Memory B cell (primary cell): ENCODE measurements around the gene TAF7L.

Experiments
- ATAC-seq: fragments of 150-1000 bp; cut with Tn5 transposase; 2 replicates; pipeline ENCODE4 v1.10.0; 2021; ENCODE audit warnings: low read depth, mild to moderate bottlenecking, moderate library complexity
- DNase-seq, 2 donors: peaks; one replicate each; pipeline ENCODE4 v3.0.0; 2022; ENCODE audit warnings: low spot score in 2 of 2
- H3K27ac Mint-ChIP-seq: one replicate; pipeline ENCODE4 v1.8.0; 2022; ENCODE audit warnings: mild to moderate bottlenecking, moderate library complexity, mixed read lengths
- H3K27me3 Mint-ChIP-seq: one replicate; pipeline ENCODE4 v1.8.0; 2022; ENCODE audit warnings: mixed read lengths
- H3K36me3 Mint-ChIP-seq: one replicate; pipeline ENCODE4 v1.8.0; 2022; ENCODE audit warnings: mild to moderate bottlenecking, mixed read lengths
- H3K4me1 Mint-ChIP-seq: one replicate; pipeline ENCODE4 v1.8.0; 2022; ENCODE audit warnings: mixed read lengths
- H3K4me3 Mint-ChIP-seq: one replicate; pipeline ENCODE4 v1.8.0; 2022; ENCODE audit warnings: mild to moderate bottlenecking, moderate library complexity, mixed read lengths
- H3K9me3 Mint-ChIP-seq: one replicate; pipeline ENCODE4 v1.8.0; 2022; ENCODE audit warnings: mixed read lengths

Gene TAF7L

DNA sequence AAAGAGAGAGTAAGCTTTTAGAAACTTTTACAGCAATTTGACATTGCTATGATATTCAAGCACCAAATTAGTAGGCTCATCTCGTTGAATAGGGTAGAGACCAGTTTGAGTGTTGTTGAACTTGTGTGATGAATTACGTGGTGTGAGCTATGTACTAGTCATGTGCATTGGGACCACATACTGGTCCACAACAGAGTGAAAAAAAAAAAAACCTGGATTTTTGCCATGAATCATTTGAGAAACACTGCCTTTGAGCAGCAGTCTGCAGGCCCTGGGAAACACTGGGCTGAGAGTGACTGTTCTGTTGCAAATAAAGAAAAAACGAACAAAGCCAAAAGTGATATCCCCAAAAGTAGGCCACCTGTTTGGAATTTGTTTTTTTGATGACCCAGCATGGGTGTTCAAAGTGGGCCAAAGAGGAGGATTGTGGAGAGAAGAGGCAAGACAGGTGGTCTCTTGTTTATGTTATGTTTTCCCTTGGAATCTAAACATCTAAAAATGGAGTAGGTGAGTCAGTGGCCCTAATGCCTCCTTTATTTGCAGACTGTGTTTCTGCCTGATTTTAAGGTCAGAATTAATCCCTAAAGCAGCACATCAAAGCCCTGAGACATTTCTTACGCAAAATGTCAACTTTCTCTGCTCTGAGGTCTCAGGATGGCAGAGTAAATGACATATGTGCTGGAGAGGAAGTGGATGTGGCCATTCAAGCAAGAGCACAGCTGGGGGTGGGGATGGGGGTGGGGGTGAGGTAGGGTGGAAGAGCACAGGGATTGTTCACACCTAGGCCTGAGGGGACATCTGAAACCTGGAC is 33.5 kb downstream of the TAF7L start:
- Mint-ChIP-seq H3K27me3 (no peaks in the 10 kb centered on the region), H3K4me1 (no peaks in the 10 kb centered on the region), H3K36me3 (no peaks in the 10 kb centered on the region), H3K9me3 (no peaks in the 10 kb centered on the region), H3K4me3 (no peak overlapping the region), H3K27ac (no peak overlapping the region)
- no peak for ATAC-seq
- DNase-seq: no peak

- ATAC-seq (no peak), DNase-seq (no peak)
- no peak overlapping the region for H3K27ac Mint-ChIP-seq
- H3K27me3 Mint-ChIP-seq: no peaks in the 10 kb centered on the region
- H3K4me3 Mint-ChIP-seq: no peak overlapping the region
- no peaks in the 10 kb centered on the region for H3K9me3 Mint-ChIP-seq
- no peaks in the 10 kb centered on the region for H3K36me3 Mint-ChIP-seq
- H3K4me1 Mint-ChIP-seq: no peaks in the 10 kb centered on the region
Observed at GRCh38 chrX:101252634-101253033, 38.5 kb downstream of the TAF7L start.

DNA sequence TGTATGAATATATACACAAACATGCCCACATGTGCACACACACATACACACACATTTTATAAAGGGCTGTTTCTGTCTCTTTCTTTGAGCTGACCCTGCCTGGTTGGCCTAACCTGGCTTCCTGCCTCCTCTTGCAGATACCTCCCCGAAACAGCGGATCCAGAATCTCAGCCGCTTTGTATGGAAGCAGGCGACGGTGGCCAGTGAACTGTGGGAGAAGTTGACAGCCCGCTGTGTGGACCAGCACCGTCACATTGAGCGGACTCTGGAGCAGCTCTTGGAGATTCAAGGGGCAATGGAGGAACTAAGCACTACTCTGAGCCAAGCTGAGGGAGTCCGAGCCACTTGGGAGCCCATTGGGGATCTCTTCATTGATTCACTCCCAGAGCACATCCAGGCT is 49.6 kb downstream of the TAF7L start:
- Mint-ChIP-seq H3K9me3 (no peaks in the 10 kb centered on the region), H3K27me3 (no peaks in the 10 kb centered on the region), H3K36me3 (no peaks in the 10 kb centered on the region), H3K27ac (no peak overlapping the region), H3K4me1 (no peaks in the 10 kb centered on the region), H3K4me3 (no peak overlapping the region)
- DNase-seq (no peak), ATAC-seq (no peak)

GRCh38 chrX:101237041-101237440 is 54.1 kb downstream of the TAF7L start:
- H3K4me3 Mint-ChIP-seq: no peak overlapping the region
- no peaks in the 10 kb centered on the region for H3K4me1 Mint-ChIP-seq
- no peak for ATAC-seq
- peaks cover 3% of the 10 kb centered on the region for H3K27me3 Mint-ChIP-seq
- H3K36me3 Mint-ChIP-seq: no peaks in the 10 kb centered on the region
- no peaks in the 10 kb centered on the region for H3K9me3 Mint-ChIP-seq
- H3K27ac Mint-ChIP-seq: no peak overlapping the region
- DNase-seq: no peak

DNA sequence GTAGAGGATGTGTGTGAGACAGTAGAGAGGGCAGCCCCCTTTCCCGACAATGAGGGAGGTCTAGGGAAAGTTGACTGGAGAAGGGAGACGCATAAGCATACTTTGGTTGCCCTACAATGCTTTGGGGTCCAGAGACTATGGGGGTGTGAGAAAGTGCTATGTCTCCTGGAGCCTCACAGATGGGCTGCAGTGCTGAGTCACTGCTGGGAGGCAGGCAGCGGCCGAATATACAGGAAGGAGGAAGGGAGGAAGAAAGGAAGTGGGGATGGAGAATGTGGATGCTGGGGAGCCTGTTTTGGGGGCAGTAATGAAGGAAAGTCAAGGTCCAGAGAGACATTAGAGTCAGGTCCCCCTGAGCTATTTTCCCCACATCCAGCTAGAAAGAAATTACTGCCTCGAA is 58.8 kb downstream of the TAF7L start:
- no peak for ATAC-seq
- no peaks in the 10 kb centered on the region for H3K36me3 Mint-ChIP-seq
- no peak for DNase-seq
- H3K4me1 Mint-ChIP-seq: no peaks in the 10 kb centered on the region
- H3K27me3 Mint-ChIP-seq: peaks cover 3% of the 10 kb centered on the region
- H3K27ac Mint-ChIP-seq: no peak overlapping the region
- H3K9me3 Mint-ChIP-seq: no peaks in the 10 kb centered on the region
- H3K4me3 Mint-ChIP-seq: no peak overlapping the region

- H3K4me1 Mint-ChIP-seq: no peaks in the 10 kb centered on the region
- H3K27ac Mint-ChIP-seq: no peak overlapping the region
- H3K27me3 Mint-ChIP-seq: peaks cover 3% of the 10 kb centered on the region
- H3K9me3 Mint-ChIP-seq: no peaks in the 10 kb centered on the region
- no peaks in the 10 kb centered on the region for H3K36me3 Mint-ChIP-seq
- H3K4me3 Mint-ChIP-seq: no peak overlapping the region
- ATAC-seq: no peak
- no peak for DNase-seq
Observed at GRCh38 chrX:101231080-101231479, 60.1 kb downstream of the TAF7L start.

- H3K27ac Mint-ChIP-seq: no peak overlapping the region
- no peaks in the 10 kb centered on the region for H3K9me3 Mint-ChIP-seq
- ATAC-seq (no peak), DNase-seq (no peak)
- H3K4me1 Mint-ChIP-seq: no peaks in the 10 kb centered on the region
- peaks cover 3% of the 10 kb centered on the region for H3K27me3 Mint-ChIP-seq
- H3K4me3 Mint-ChIP-seq: no peak overlapping the region
- H3K36me3 Mint-ChIP-seq: no peaks in the 10 kb centered on the region
Observed at GRCh38 chrX:101230636-101231035, 60.5 kb downstream of the TAF7L start.

DNA sequence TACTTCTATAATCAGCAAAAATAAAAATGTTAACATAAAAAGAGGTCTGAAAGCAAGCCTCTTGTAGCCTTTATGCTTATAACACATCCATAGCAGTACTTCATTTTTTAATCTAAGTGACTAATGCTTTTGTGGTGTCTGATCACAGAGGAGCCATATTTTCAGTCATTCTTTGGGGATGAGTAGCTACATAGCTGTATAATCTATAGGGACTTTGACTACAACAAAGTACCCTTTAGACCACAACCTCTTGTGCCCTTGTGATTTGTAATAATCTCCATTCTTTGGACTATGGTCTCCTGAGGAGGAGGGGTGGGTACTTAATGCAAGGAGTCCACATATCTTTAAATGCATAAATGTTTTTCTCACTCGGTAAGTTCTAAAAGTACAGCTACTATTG is 62.0 kb downstream of the TAF7L start:
- no peaks in the 10 kb centered on the region for H3K36me3 Mint-ChIP-seq
- DNase-seq: no peak
- ATAC-seq: no peak
- H3K27ac Mint-ChIP-seq: no peak overlapping the region
- no peaks in the 10 kb centered on the region for H3K9me3 Mint-ChIP-seq
- H3K4me1 Mint-ChIP-seq: no peaks in the 10 kb centered on the region
- H3K4me3 Mint-ChIP-seq: no peak overlapping the region
- peaks cover 3% of the 10 kb centered on the region for H3K27me3 Mint-ChIP-seq

DNA sequence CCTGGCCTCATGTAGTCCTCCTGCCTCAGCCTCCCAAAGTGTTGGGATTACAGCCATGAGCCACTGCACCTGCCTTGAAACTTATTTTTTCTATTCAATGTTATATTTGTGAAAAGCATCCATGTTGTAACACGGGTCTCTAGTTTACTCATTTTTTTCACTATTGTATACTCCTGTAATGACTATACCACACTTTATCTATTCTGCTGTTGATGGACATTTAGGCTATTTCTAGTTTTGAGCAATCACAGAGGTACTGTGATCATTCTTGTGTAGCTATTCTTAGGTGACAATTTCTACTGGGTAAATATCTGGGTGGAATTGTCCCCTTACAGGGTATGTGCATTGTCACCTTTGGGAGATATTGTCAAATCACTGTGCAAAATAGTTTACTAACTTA is 67.9 kb downstream of the TAF7L start:
- Mint-ChIP-seq H3K27ac (no peak overlapping the region), H3K4me3 (no peak overlapping the region), H3K9me3 (no peaks in the 10 kb centered on the region), H3K36me3 (no peaks in the 10 kb centered on the region), H3K4me1 (no peaks in the 10 kb centered on the region), H3K27me3 (peaks cover 2% of the 10 kb centered on the region)
- no peak for ATAC-seq
- no peak for DNase-seq

GRCh38 chrX:101220662-101221260 is 70.4 kb downstream of the TAF7L start:
- H3K4me3 Mint-ChIP-seq: no peak overlapping the region
- ATAC-seq (no peak), DNase-seq (no peak)
- H3K36me3 Mint-ChIP-seq: no peaks in the 10 kb centered on the region
- no peaks in the 10 kb centered on the region for H3K9me3 Mint-ChIP-seq
- H3K27ac Mint-ChIP-seq: no peak overlapping the region
- H3K27me3 Mint-ChIP-seq: peaks cover 2% of the 10 kb centered on the region
- no peaks in the 10 kb centered on the region for H3K4me1 Mint-ChIP-seq

DNA sequence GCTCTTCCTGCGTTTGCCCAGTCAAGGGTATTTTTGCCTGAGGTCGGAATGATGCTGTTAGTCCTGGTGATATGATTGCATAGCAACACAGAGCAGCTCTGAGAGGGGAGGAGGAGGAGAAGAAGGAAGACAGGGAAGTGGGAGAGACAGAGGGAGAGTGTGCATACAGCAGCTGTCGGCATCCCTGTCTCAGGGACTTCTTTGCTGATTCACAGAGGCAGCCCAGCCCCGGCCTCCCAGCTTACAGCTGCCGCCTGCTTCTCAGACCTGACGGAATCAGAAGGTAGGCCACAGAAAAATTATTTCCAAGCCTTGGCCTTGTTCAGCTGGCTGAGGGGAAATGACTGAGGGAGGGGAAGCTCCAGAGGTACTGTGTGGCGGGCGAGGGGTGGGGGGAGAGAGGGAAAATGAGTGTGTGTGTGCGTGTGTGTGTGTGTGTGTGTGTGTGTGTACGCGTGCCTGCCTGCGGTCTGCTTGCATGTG is 71.2 kb downstream of the TAF7L start:
- ATAC-seq: no peak
- Mint-ChIP-seq H3K4me3 (no peak overlapping the region), H3K27me3 (peaks cover 2% of the 10 kb centered on the region)

DNA sequence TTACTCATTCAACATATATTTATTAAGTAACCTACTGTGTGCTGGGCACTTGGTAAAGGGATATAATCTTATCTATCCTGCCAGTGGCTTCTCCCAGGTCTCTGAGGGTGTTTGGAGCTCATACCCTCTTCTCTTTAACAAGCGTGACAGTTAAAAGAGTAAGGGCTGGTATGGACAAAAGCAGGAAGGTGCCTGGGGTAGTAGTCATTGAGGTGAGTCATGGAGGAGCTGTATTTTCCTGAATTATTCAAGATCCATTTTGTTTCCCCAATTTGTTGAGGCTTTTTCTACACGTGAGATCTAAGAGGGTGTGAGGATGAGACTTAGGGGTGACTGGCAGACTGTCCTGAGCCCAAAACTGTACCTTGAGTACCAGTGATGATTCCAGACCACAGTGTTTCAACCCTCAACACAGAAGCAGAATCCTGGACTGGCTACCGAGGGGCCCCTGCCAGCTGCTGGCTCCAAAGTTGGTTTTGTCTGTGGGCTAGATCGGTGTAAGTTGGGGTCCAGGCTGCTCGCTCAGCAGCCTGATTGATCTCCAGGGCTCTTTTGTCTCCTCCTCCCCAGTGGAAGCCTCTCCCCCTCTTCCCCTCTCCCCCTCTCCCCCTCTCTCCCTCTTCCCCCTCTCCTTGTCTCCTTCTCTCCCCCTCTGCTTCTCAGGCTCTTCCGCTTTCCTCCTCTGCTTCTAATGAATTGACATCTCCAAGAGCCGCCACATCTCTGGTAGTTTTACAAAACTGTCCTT is 71.8 kb downstream of the TAF7L start, which contains the start of gene DRP2:
Gene DRP2, plus strand, starts transcription at position 671 of the 748 bp plus-strand sequence. CDS start 11,862 bp downstream, outside the sequence.
- Mint-ChIP-seq H3K4me3 (no peak within 1 kb of the TSS), H3K9me3 (no peaks in the 10 kb centered on the region), H3K36me3 (no peaks in the 10 kb centered on the region), H3K27me3 (peaks cover 2% of the 10 kb centered on the region), H3K4me1 (peaks cover 3% of the 10 kb centered on the region), H3K27ac (no peak within 1 kb of the TSS)
- no peak for DNase-seq
- ATAC-seq: no peak

More for the DNA sequence above, 71.2 kb downstream of the TAF7L start:
- no peaks in the 10 kb centered on the region for H3K36me3 Mint-ChIP-seq
- no peak overlapping the region for H3K27ac Mint-ChIP-seq
- no peak for DNase-seq
- peaks cover 3% of the 10 kb centered on the region for H3K4me1 Mint-ChIP-seq
- no peaks in the 10 kb centered on the region for H3K9me3 Mint-ChIP-seq
